GM19397 (cell line): ENCODE data around the gene TPCN2.
"Not testable (repeated sequence)": the region's sequence is repeated elsewhere in the genome, so short reads cannot be mapped to it uniquely, and the experiment has no call there.

Experiments used
- ATAC-seq: cut with Tn5 transposase; IDR thresholded peaks from one replicate; pipeline ENCODE4 v1.9.1; 2021; ENCODE audit warnings: mild to moderate bottlenecking, moderate library complexity; ENCODE audit not compliant: unreplicated experiment

TPCN2 gene

GRCh38 chr11:69141742-69142141, 93.0 kb downstream of the TPCN2 start:
- ATAC-seq, result no peak

- ATAC-seq, result no peak
Observed at GRCh38 chr11:69142895-69143294, 94.2 kb downstream of the TPCN2 start.

- ATAC-seq, result no peak
Observed at GRCh38 chr11:69144316-69145049, 95.8 kb downstream of the TPCN2 start.

- no peak for ATAC-seq
Observed at GRCh38 chr11:69145050-69145380, 96.3 kb downstream of the TPCN2 start.

GRCh38 chr11:69148377-69148762, 99.6 kb downstream of the TPCN2 start:
- ATAC-seq, result no peak

- no peak for ATAC-seq
Observed at GRCh38 chr11:69148806-69149205, 100.1 kb downstream of the TPCN2 start.

- not testable (repeated sequence) for ATAC-seq
Observed at GRCh38 chr11:69149338-69150045, 100.8 kb downstream of the TPCN2 start.

- no peak for ATAC-seq
Observed at GRCh38 chr11:69150175-69150574, 101.4 kb downstream of the TPCN2 start.

- no peak for ATAC-seq
Observed at GRCh38 chr11:69151836-69152235, 103.1 kb downstream of the TPCN2 start.

GRCh38 chr11:69152733-69153421, 104.1 kb downstream of the TPCN2 start:
- no peak for ATAC-seq

GRCh38 chr11:69153661-69154060, 104.9 kb downstream of the TPCN2 start:
- no peak for ATAC-seq

GRCh38 chr11:69154211-69154913, 105.6 kb downstream of the TPCN2 start:
- ATAC-seq, result no peak

GRCh38 chr11:69154938-69155301, 106.2 kb downstream of the TPCN2 start:
- ATAC-seq, result no peak

- ATAC-seq, result no peak
Observed at GRCh38 chr11:69155302-69156234, 106.8 kb downstream of the TPCN2 start, which contains the start of gene SMIM38. Gene SMIM38 (plus strand): TSS chr11:69155935. CDS start chr11:69157847, 1,912 bp downstream.

GRCh38 chr11:69156235-69156639, 107.5 kb downstream of the TPCN2 start:
- no peak for ATAC-seq

- no peak for ATAC-seq
Observed at GRCh38 chr11:69156673-69157155, 108.0 kb downstream of the TPCN2 start.

GRCh38 chr11:69157156-69157821, 108.6 kb downstream of the TPCN2 start:
- ATAC-seq, result no peak

GRCh38 chr11:69157822-69158231, 109.1 kb downstream of the TPCN2 start:
- ATAC-seq, result no peak

GRCh38 chr11:69158301-69159149, 109.8 kb downstream of the TPCN2 start:
- ATAC-seq, result no peak
